Thymus (tissue), 11 donors: ENCODE results near the gene NPLOC4. TPM values are rescaled to one million over a fixed set of nuclear protein-coding genes. Genes with fewer than 3 reads are reported as not detected.
"Not testable (repeated sequence)": the region's sequence is repeated elsewhere in the genome, so short reads cannot be mapped to it uniquely, and the experiment has no call there.

ENCODE experiments used
- DNase-seq, 9 donors: peaks; one replicate each; pipeline ENCODE4 v3.0.0-alpha.2; 2013; ENCODE audit warnings: low spot score in 9 of 9, low read depth in 6 of 9, missing footprints in 1 of 9
- H3K27ac ChIP-seq, 2 donors: one replicate each; pipeline ENCODE4 v1.5.1; 2013; ENCODE audit warnings: control low read depth in 1 of 2, low read depth in 1 of 2, low read length in 1 of 2, mild to moderate bottlenecking in 1 of 2, moderate library complexity in 1 of 2
- H3K27me3 ChIP-seq, 2 donors: one replicate each; pipeline ENCODE4 v1.5.1; 2013; ENCODE audit warnings: low read length in 1 of 2; ENCODE audit not compliant: control insufficient read depth in 2 of 2, insufficient read depth in 1 of 2
- H3K36me3 ChIP-seq, 2 donors: one replicate each; pipeline ENCODE4 v1.5.1; 2013; ENCODE audit warnings: low read length in 1 of 2, mild to moderate bottlenecking in 1 of 2, moderate library complexity in 1 of 2; ENCODE audit not compliant: control insufficient read depth in 2 of 2, insufficient read depth in 2 of 2
- H3K4me1 ChIP-seq, 2 donors: one replicate each; pipeline ENCODE4 v1.5.1; 2013; ENCODE audit warnings: low read length in 2 of 2; ENCODE audit not compliant: control insufficient read depth in 2 of 2, insufficient read depth in 2 of 2
- H3K4me3 ChIP-seq, 2 donors: one replicate each; pipeline ENCODE4 v1.5.1; 2013; ENCODE audit warnings: low read length in 2 of 2, control low read depth in 1 of 2, mild to moderate bottlenecking in 1 of 2
- H3K9me3 ChIP-seq, 2 donors: one replicate each; pipeline ENCODE4 v1.5.1; 2013; ENCODE audit warnings: low read length in 1 of 2, mild to moderate bottlenecking in 1 of 2; ENCODE audit not compliant: control insufficient read depth in 2 of 2, insufficient read depth in 1 of 2
- WGBS: extraction: QIAGEN DNeasy Blood & Tissue Kit; methylation state at CpG from one replicate; pipeline ENCODE4 v1.1.7; 2013; 5-methylcytosine and 5-hydroxymethylcytosine counted together
- polyA plus RNA-seq: library from polyadenylated mRNA; stranded (reverse); fragments of 200-250 nt; gene quantifications from one replicate; pipeline ENCODE4 v1.2.3, GENCODE V29; 2013
- total RNA-seq: library from RNA; stranded (reverse); fragments of 120-200 nt; gene quantifications from one replicate; pipeline ENCODE4 v1.2.4, GENCODE V29; 2013
- donor health status: healthy.

Gene NPLOC4
- total and polyA plus RNA-seq, 2 donors: 26.1 to 43.3 TPM

GRCh38 chr17:81631482-81631881 lies 5.4 kb downstream of the NPLOC4 start:
- Histone ChIP-seq H3K9me3 (no peaks in the 10 kb centered on the region), H3K27ac (no peak overlapping the region), H3K36me3 (peaks cover 25 to 37% of the 10 kb centered on the region in 2 donors), H3K27me3 (no peaks in the 10 kb centered on the region), H3K4me3 (no peak overlapping the region), H3K4me1 (peaks cover 12% of the 10 kb centered on the region in 2 donors)
- WGBS: 82% methylated on average over 7 of the region's 7 CpGs
- no peak for DNase-seq

GRCh38 chr17:81630274-81630673 lies 6.6 kb downstream of the NPLOC4 start:
- H3K9me3 ChIP-seq: no peaks in the 10 kb centered on the region
- WGBS: 97% methylated on average over 8 of the region's 8 CpGs
- H3K27ac ChIP-seq: no peak overlapping the region
- DNase-seq: no peak
- peaks cover 1 to 2% of the 10 kb centered on the region in 2 donors for H3K4me1 ChIP-seq
- no peaks in the 10 kb centered on the region for H3K27me3 ChIP-seq
- H3K4me3 ChIP-seq: no peak overlapping the region
- peaks cover 32 to 48% of the 10 kb centered on the region in 2 donors for H3K36me3 ChIP-seq

- H3K4me3 ChIP-seq: no peak overlapping the region
- H3K9me3 ChIP-seq: peaks cover 0 to 4% of the 10 kb centered on the region in 2 donors
- 97% methylated on average over 11 of the region's 11 CpGs for WGBS
- H3K4me1 ChIP-seq: no peaks in the 10 kb centered on the region
- no peaks in the 10 kb centered on the region for H3K27me3 ChIP-seq
- peaks cover 67 to 72% of the 10 kb centered on the region in 2 donors for H3K36me3 ChIP-seq
- no peak for DNase-seq
- no peak overlapping the region for H3K27ac ChIP-seq
Observed at GRCh38 chr17:81621494-81622130, 15.3 kb downstream of the NPLOC4 start.

GRCh38 chr17:81618307-81618706 lies 18.6 kb downstream of the NPLOC4 start:
- not testable (repeated sequence) for H3K4me3 ChIP-seq, H3K27ac ChIP-seq, H3K27me3 ChIP-seq, H3K9me3 ChIP-seq, DNase-seq
- peaks cover 0 to 13% of the 10 kb centered on the region in 2 donors for H3K4me1 ChIP-seq
- 97% methylated on average over 30 of the region's 36 CpGs for WGBS
- H3K36me3 ChIP-seq: peaks cover 60 to 68% of the 10 kb centered on the region in 2 donors

GRCh38 chr17:81616877-81617276 lies 20.0 kb downstream of the NPLOC4 start:
- H3K4me1 ChIP-seq: peaks cover 0 to 13% of the 10 kb centered on the region in 2 donors
- H3K27me3 ChIP-seq: no peaks in the 10 kb centered on the region
- DNase-seq: no peak
- peaks cover 62 to 67% of the 10 kb centered on the region in 2 donors for H3K36me3 ChIP-seq
- no peak overlapping the region for H3K4me3 ChIP-seq
- peaks cover 0 to 4% of the 10 kb centered on the region in 2 donors for H3K9me3 ChIP-seq
- no peak overlapping the region for H3K27ac ChIP-seq
- WGBS: 64% methylated on average over 7 of the region's 7 CpGs

- H3K27me3 ChIP-seq: no peaks in the 10 kb centered on the region
- no peak overlapping the region for H3K27ac ChIP-seq
- WGBS: 97% methylated on average over 4 of the region's 4 CpGs
- peaks cover 0 to 13% of the 10 kb centered on the region in 2 donors for H3K4me1 ChIP-seq
- no peak for DNase-seq
- peaks cover 0 to 4% of the 10 kb centered on the region in 2 donors for H3K9me3 ChIP-seq
- H3K36me3 ChIP-seq: peaks cover 55 to 56% of the 10 kb centered on the region in 2 donors
- no peak overlapping the region for H3K4me3 ChIP-seq
Observed at GRCh38 chr17:81615401-81615930, 21.4 kb downstream of the NPLOC4 start.

- peaks cover 0 to 13% of the 10 kb centered on the region in 2 donors for H3K4me1 ChIP-seq
- peaks cover 73 to 78% of the 10 kb centered on the region in 2 donors for H3K36me3 ChIP-seq
- no peak overlapping the region for H3K4me3 ChIP-seq
- DNase-seq: no peak
- H3K27ac ChIP-seq: no peak overlapping the region
- H3K27me3 ChIP-seq: no peaks in the 10 kb centered on the region
- H3K9me3 ChIP-seq: peaks cover 0 to 4% of the 10 kb centered on the region in 2 donors
- WGBS: 91% methylated on average over 16 of the region's 16 CpGs
Observed at GRCh38 chr17:81612172-81612970, 24.5 kb downstream of the NPLOC4 start.

GRCh38 chr17:81609541-81610311 lies 27.2 kb downstream of the NPLOC4 start:
- no peak for DNase-seq
- Histone ChIP-seq H3K4me3 (no peak overlapping the region), H3K36me3 (peaks cover 78 to 81% of the 10 kb centered on the region in 2 donors), H3K9me3 (no peaks in the 10 kb centered on the region), H3K27me3 (no peaks in the 10 kb centered on the region), H3K4me1 (peaks cover 0 to 6% of the 10 kb centered on the region in 2 donors), H3K27ac (no peak overlapping the region)
- WGBS: 97% methylated on average over 19 of the region's 19 CpGs
